OCI-LY3 (cell line): ENCODE data around the gene MIA.

Source experiments
- H2AFZ ChIP-seq: fragments of 200-600, 300-600 bp; shearing (Covaris generic); 2 replicates; pipeline ENCODE4 v1.6.0; 2014; ENCODE audit warnings: antibody characterized with exemption, low read depth, low read length
- H3K27ac ChIP-seq: fragments of 200-600, 300-600 bp; sonication (generic); 2 replicates; pipeline ENCODE4 v1.5.1; 2014; ENCODE audit warnings: mild to moderate bottlenecking, low read length, moderate library complexity, mixed read lengths
- H3K27me3 ChIP-seq: fragments of 200-600, 300-600 bp; sonication (generic); 2 replicates; pipeline ENCODE4 v1.6.1; 2014; ENCODE audit warnings: low read depth, low read length, mixed read lengths
- H3K36me3 ChIP-seq: fragments of 200-600, 300-600 bp; sonication (generic); replicated peaks from 2 replicates; pipeline ENCODE3; 2014; ENCODE audit warnings: low read depth, low read length, mixed read lengths
- H3K4me1 ChIP-seq: fragments of 300-600, 200-600 bp; sonication (generic); 2 replicates; pipeline ENCODE4 v1.6.1; 2014; ENCODE audit warnings: low read length, mixed read lengths
- H3K4me2 ChIP-seq: fragments of 200-600, 300-600 bp; sonication (generic); 2 replicates; pipeline ENCODE4 v1.6.1; 2014; ENCODE audit warnings: low read length, mixed read lengths
- H3K4me3 ChIP-seq: fragments of 300-600, 200-600 bp; sonication (generic); 2 replicates; pipeline ENCODE4 v1.5.1; 2014; ENCODE audit warnings: antibody characterized with exemption, mild to moderate bottlenecking, low read length, moderate library complexity
- H3K79me2 ChIP-seq: fragments of 300-600, 200-600 bp; shearing (Covaris generic); 2 replicates; pipeline ENCODE4 v1.6.1; 2014; ENCODE audit warnings: mild to moderate bottlenecking, low read length, mixed read lengths
- H3K9ac ChIP-seq: fragments of 300-600, 200-600 bp; shearing (Covaris generic); 2 replicates; pipeline ENCODE4 v1.6.0; 2014; ENCODE audit warnings: mild to moderate bottlenecking, low read length, moderate library complexity
- H3K9me3 ChIP-seq: fragments of 200-600, 300-600 bp; shearing (Covaris generic); 2 replicates; pipeline ENCODE4 v1.6.1; 2014; ENCODE audit warnings: low read length, mixed read lengths; ENCODE audit not compliant: insufficient read depth
- H4K20me1 ChIP-seq: fragments of 200-600, 300-600 bp; sonication (generic); 2 replicates; pipeline ENCODE4 v1.6.1; 2016; ENCODE audit warnings: low read length, mixed read lengths; ENCODE audit not compliant: insufficient read depth
- CTCF ChIP-seq: fragments of 200-600, 300-600 bp; sonication (generic); IDR thresholded peaks from 2 replicates; pipeline ENCODE4 v1.5.1; 2014; ENCODE audit warnings: antibody characterized with exemption, low read length, low read depth
- EZH2phosphoT487 ChIP-seq: fragments of 200-600 bp; shearing (Covaris generic); IDR thresholded peaks from 2 replicates; pipeline ENCODE4 v1.6.1; 2018; ENCODE audit warnings: antibody characterized with exemption, mixed run types, low read depth

Gene MIA

GRCh38 chr19:40742886-40743285 is 32.4 kb upstream of the MIA start:
- Histone ChIP-seq H3K27ac (no peak overlapping the region), H3K4me3 (no peak overlapping the region), H3K4me1 (no peaks in the 10 kb centered on the region), H3K4me2 (no peak overlapping the region), H2AFZ (no peak overlapping the region), H3K36me3 (peaks cover 10% of the 10 kb centered on the region), H3K79me2 (no peaks in the 10 kb centered on the region), H3K9me3 (no peaks in the 10 kb centered on the region), H3K27me3 (no peaks in the 10 kb centered on the region), H3K9ac (no peak overlapping the region), H4K20me1 (no peaks in the 10 kb centered on the region)
- TF ChIP-seq CTCF (no peak), EZH2phosphoT487 (no peak)

- peaks cover 7% of the 10 kb centered on the region for H3K79me2 ChIP-seq
- peaks cover 10% of the 10 kb centered on the region for H3K36me3 ChIP-seq
- H3K27ac ChIP-seq = no peak overlapping the region
- TF ChIP-seq EZH2phosphoT487 (no peak), CTCF (no peak)
- no peaks in the 10 kb centered on the region for H3K27me3 ChIP-seq
- no peak overlapping the region for H3K4me2 ChIP-seq
- H4K20me1 ChIP-seq = no peaks in the 10 kb centered on the region
- H3K9ac ChIP-seq = no peak overlapping the region
- no peak overlapping the region for H3K4me3 ChIP-seq
- H2AFZ ChIP-seq = no peak overlapping the region
- H3K9me3 ChIP-seq = no peaks in the 10 kb centered on the region
- H3K4me1 ChIP-seq = peaks cover 5% of the 10 kb centered on the region; the same call in 1 of the 2 replicates
Observed at GRCh38 chr19:40743926-40744325, 31.4 kb upstream of the MIA start.

- no peak overlapping the region for H3K4me3 ChIP-seq
Observed at GRCh38 chr19:40744554-40745401, 30.5 kb upstream of the MIA start.

More at GRCh38 chr19:40744554-40745401, 30.5 kb upstream of the MIA start:
- peak; percentile 44 for TF ChIP-seq CTCF
- no peak for TF ChIP-seq EZH2phosphoT487
- H3K27ac ChIP-seq = no peak overlapping the region
- H3K27me3 ChIP-seq = no peaks in the 10 kb centered on the region
- no peaks in the 10 kb centered on the region for H3K9me3 ChIP-seq
- H3K9ac ChIP-seq = no peak overlapping the region
- H3K36me3 ChIP-seq = peaks cover 10% of the 10 kb centered on the region
- no peak overlapping the region for H3K4me2 ChIP-seq
- no peaks in the 10 kb centered on the region for H4K20me1 ChIP-seq
- H3K79me2 ChIP-seq = peaks cover 15% of the 10 kb centered on the region
- no peak overlapping the region for H2AFZ ChIP-seq
- peaks cover 13% of the 10 kb centered on the region for H3K4me1 ChIP-seq
